Measurements from ENCODE around the gene REC8. TPM values are rescaled to one million over a fixed set of nuclear protein-coding genes. Genes with fewer than 3 reads are reported as not detected.

REC8 gene
- total and polyA plus RNA-seq, 10 of the 15 experiments (the other 5 are each of a cell fraction or from before 2014, with no cell fraction given), result 4.2 to 76.9 (median 29.1) TPM

DNA sequence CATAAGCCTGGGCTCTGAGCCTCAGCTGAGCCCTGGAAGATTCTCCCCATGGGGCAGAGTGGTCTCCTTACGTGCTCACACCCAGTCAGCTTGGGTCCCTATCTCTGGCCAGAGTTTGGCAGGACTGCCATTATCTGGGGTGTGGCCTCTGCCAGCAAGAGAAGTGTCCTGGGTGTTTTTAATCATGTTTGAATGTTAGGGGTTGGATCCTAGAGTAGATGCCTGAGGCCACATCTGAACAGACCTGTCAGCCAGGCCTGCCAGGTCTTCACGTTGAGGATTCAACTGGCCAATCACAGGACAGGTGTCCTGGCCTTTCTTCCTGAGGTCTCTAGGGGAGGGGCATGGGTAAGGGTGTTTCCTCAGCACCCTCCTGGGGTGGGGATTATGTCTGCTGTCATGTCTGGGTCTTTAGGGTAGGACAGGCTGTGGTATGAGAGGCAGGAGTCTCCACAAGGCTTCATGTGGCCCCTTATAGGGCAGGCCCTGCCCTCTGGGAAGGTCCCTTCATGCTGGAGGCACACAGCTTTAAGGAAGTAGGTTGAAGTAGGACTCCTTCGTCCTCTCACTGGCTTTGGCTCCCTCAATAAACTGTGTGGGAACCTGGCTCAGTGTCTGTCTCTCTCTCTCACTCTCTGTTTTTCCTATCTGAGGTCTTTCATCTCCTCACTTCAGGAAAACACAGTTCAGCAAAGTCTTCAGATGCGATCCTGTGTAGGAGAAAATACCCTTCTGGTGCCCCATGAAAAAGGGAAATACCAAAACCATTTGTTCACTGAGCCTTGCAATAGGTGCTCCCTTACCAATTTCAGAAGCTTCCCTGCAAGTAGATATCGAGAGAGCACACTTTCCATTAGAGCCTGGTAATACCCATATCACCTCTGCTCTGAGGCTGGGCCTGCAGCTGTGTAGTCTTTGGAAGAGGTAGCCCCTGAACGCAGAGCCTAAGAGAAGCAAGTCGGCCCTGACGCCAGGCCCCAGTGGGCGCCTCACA is 48.2 kb upstream of the REC8 start:
- H3K79me2 ChIP-seq (ENCODE audit: control insufficient read depth, insufficient read depth, low read length), result no peaks in the 10 kb centered on the region
- peak; percentile 65 for FAIRE-seq
- H3K9ac ChIP-seq (ENCODE audit: control insufficient read depth, insufficient read depth, low read length), result peak overlapping the region; percentile 46; the same call in 1 of the 2 replicates
- in situ Hi-C loops (cut with MboI), result loop anchor here (25.0 kb wide), 1 partner anchor 811 kb away; the partner anchor contains the start of genes BCL2L2, PABPN1 and PPP1R3E
- H3K27ac ChIP-seq (ENCODE audit: control insufficient read depth, insufficient read depth), result peak overlapping the region; percentile 78
- no peaks in the 10 kb centered on the region for H4K20me1 ChIP-seq (ENCODE audit: control insufficient read depth, insufficient read depth)
- ATAC-seq, result peak; percentile 92
- H3K4me2 ChIP-seq (ENCODE audit: control insufficient read depth, insufficient read depth), result peak overlapping the region; percentile 46
- no peak for DNase-seq (ENCODE audit: low read depth, low spot score)
- ChIA-PET CTCF (interaction anchor here (0.7 to 2.0 kb wide), 6 partner anchors 9 to 186 kb away, joined by 3 to 9 read pairs (median 4); partner anchors contain the start of genes DCAF11, IRF9 and NRL), RAD21 (ENCODE audit: unreplicated experiment) (interaction anchor here (0.9 to 2.1 kb wide), 8 partner anchors 9 to 119 kb away, joined by 3 to 14 read pairs (median 3); partner anchors contain the start of genes DCAF11, IRF9, NRL and PSME1), POLR2A (interaction anchor here (1.0 to 17.1 kb wide), 6 partner anchors 8 to 123 kb away, joined by 3 to 276 read pairs (median 8); partner anchors contain the start of genes DCAF11, EMC9, FITM1 and NRL), SMC1A (ENCODE audit: uncharacterized antibody, unreplicated experiment) (interaction anchor here (0.8 to 6.1 kb wide), 8 partner anchors 8 to 38 kb away, joined by 3 to 47 read pairs (median 6); partner anchors contain the start of genes DCAF11, IRF9, NRL and PSME1)
- WGBS (ENCODE audit: insufficient coverage, insufficient replicate concordance, low lambda C conversion rate, missing lambda C conversion rate), result 26% methylated on average over 9 of the region's 9 CpGs
- H3K4me1 ChIP-seq (ENCODE audit: control insufficient read depth, insufficient read depth, low read length), result peaks cover 25% of the 10 kb centered on the region
- H3K27me3 ChIP-seq (replicated peaks in 1 of 2; ENCODE audit: control insufficient read depth in 2 of 2, insufficient read depth in 2 of 2, low read length in 1 of 2), result no peaks in the 10 kb centered on the region
- H3K9me3 ChIP-seq (replicated peaks; ENCODE audit: control insufficient read depth, insufficient read depth, low read length), result no peaks in the 10 kb centered on the region
- peaks cover 10 to 13% of the 10 kb centered on the region in 2 experiments for H3K36me3 ChIP-seq (ENCODE audit: control insufficient read depth in 2 of 2, insufficient read depth in 2 of 2, low read length in 1 of 2)
- intact Hi-C loops (cut with micrococcal nuclease; ENCODE audit: unreplicated experiment), result no loop called here
- no peak overlapping the region for H3K4me3 ChIP-seq
- no TSS peak for BruUV-seq (replicated peaks)
- H2AFZ ChIP-seq (ENCODE audit: control insufficient read depth, low read depth, low read length), result peak overlapping the region; percentile 59
- TF ChIP-seq EED (IDR thresholded peaks at IDR 0.05; ENCODE audit: low read depth), result 0 out of 2 replicates have a peak, but pooled peaks have one; percentile 25
- peak; percentile 38; the same call in 1 of the 2 replicates for TF ChIP-seq IKZF1 (conservative IDR thresholded peaks at IDR 0.05)
- TF ChIP-seq SREBF2 (IDR thresholded peaks at IDR 0.05; ENCODE audit: low read length), result no peak
- TF ChIP-seq ETV6 (conservative IDR thresholded peaks at IDR 0.05 in 1 of 2, IDR thresholded peaks at IDR 0.05 in 1 of 2; ENCODE audit: borderline replicate concordance in 1 of 2, low read depth in 1 of 2), result no peak
- TF ChIP-seq SIN3A (IDR thresholded peaks at IDR 0.05; ENCODE audit: low read depth, low read length), result no peak
- TF ChIP-seq RFX5 (IDR thresholded peaks at IDR 0.05; ENCODE audit: low read depth, low read length), result no peak
- TF ChIP-seq TARDBP (IDR thresholded peaks at IDR 0.05; ENCODE audit: borderline replicate concordance), result 0 out of 2 replicates have a peak, but pooled peaks have one; percentile 39
- TF ChIP-seq, protein P1, sequence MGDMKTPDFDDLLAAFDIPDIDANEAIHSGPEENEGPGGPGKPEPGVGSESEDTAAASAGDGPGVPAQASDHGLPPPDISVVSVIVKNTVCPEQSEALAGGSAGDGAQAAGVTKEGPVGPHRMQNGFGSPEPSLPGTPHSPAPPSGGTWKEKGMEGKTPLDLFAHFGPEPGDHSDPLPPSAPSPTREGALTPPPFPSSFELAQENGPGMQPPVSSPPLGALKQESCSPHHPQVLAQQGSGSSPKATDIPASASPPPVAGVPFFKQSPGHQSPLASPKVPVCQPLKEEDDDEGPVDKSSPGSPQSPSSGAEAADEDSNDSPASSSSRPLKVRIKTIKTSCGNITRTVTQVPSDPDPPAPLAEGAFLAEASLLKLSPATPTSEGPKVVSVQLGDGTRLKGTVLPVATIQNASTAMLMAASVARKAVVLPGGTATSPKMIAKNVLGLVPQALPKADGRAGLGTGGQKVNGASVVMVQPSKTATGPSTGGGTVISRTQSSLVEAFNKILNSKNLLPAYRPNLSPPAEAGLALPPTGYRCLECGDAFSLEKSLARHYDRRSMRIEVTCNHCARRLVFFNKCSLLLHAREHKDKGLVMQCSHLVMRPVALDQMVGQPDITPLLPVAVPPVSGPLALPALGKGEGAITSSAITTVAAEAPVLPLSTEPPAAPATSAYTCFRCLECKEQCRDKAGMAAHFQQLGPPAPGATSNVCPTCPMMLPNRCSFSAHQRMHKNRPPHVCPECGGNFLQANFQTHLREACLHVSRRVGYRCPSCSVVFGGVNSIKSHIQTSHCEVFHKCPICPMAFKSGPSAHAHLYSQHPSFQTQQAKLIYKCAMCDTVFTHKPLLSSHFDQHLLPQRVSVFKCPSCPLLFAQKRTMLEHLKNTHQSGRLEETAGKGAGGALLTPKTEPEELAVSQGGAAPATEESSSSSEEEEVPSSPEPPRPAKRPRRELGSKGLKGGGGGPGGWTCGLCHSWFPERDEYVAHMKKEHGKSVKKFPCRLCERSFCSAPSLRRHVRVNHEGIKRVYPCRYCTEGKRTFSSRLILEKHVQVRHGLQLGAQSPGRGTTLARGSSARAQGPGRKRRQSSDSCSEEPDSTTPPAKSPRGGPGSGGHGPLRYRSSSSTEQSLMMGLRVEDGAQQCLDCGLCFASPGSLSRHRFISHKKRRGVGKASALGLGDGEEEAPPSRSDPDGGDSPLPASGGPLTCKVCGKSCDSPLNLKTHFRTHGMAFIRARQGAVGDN (IDR thresholded peaks at IDR 0.05), result peak; percentile 45
- TF ChIP-seq GATAD2B (conservative IDR thresholded peaks at IDR 0.05; ENCODE audit: low read depth), result no peak; the same call in 1 of the 2 replicates
- TF ChIP-seq, protein P2, sequence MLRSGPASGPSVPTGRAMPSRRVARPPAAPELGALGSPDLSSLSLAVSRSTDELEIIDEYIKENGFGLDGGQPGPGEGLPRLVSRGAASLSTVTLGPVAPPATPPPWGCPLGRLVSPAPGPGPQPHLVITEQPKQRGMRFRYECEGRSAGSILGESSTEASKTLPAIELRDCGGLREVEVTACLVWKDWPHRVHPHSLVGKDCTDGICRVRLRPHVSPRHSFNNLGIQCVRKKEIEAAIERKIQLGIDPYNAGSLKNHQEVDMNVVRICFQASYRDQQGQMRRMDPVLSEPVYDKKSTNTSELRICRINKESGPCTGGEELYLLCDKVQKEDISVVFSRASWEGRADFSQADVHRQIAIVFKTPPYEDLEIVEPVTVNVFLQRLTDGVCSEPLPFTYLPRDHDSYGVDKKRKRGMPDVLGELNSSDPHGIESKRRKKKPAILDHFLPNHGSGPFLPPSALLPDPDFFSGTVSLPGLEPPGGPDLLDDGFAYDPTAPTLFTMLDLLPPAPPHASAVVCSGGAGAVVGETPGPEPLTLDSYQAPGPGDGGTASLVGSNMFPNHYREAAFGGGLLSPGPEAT (IDR thresholded peaks at IDR 0.05; ENCODE audit: low read depth), result peak; percentile 58; the same call in 1 of the 2 replicates
